Stimulated activated CD4-positive, alpha-beta T cell treated with anti-CD3 and anti-CD28 coated beads, TNF-alpha, amount 100 ng/mL, for 48 hours (primary cell): ENCODE results near the gene N4BP3.

Experiments
- DNase-seq, 3 donors: peaks; one replicate each; pipeline ENCODE4 v3.0.0-alpha.2; 2020; ENCODE audit warnings: low read depth in 3 of 3

N4BP3 gene

DNA sequence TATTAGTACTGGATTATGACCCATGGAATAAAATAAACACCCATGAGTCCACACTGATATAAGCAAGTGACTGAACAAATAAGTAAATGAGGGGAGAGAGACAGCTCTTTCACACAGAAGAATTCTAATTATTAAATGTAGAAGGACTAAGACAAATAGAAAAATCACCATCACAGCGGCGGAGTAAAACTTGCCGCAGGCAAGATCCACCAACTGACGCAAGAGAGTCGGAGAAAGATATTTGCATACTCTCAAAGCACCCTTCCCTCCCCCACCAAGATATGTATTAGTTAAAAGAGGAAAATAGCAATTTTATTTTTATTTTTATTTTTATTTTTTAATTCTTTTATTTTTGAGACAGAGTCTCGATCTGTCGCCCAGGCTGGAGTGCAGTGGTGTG lies 14.6 kb upstream of the N4BP3 start:
- no peak for DNase-seq

DNA sequence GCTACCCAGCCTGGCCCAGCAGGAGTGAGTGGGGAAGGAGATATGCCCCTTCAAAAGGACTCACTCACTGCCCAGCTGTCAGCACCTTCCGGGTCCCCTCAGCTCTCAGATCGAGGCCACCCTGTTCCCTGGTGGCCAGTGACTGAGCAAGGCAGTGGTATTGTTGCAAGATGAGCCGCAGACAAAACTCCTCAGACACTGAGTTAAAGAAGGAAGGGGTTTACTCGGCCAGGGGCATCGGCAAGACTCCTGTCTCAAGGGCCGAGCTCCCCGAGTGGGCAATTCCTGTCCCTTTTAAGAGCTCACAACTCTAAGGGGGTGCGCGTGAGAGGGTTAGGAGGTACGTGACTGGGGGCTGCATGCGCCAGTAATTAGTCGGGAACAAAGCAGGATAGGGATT lies 9.7 kb upstream of the N4BP3 start:
- no peak for DNase-seq

DNA sequence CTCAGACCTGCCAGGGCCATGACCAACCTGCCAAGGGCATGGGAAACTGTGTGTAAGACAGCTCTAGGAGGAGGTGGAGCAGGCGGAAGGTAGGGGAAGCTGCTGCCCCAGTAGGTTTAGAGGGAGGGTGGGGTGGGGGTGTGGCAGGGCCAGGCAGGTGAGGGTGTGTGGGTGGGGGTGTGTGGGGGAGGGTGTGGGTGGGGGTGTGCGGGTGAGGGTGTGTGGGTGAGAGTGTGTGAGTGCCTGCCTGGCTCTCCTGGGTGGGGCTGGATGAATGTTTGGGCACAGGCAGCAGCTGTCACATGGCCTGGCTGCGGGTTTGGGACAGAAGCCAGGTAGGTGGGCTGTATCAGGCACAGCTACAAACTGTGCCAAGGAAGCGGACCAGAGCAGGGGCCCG lies 8.8 kb upstream of the N4BP3 start:
- no peak for DNase-seq

DNA sequence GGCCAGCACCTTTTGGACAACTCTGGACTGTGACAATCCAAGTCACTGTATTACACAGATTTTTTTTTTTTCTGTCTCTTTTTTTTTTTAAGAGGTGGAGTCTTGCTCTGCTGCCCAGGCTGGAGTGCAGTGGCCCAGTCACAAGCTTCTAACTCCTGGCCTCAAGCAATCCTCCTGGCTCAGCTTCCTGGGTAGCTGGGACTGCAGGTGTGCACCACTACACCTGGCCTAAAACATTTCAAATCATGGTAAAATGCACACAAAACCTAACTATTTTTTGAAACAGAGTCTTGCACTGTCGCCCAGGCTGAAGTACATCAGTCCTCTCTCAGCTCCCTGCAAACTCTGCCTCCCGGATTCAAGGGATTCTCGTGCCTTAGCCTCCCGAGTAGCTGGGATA lies 7.2 kb upstream of the N4BP3 start:
- no peak for DNase-seq

DNA sequence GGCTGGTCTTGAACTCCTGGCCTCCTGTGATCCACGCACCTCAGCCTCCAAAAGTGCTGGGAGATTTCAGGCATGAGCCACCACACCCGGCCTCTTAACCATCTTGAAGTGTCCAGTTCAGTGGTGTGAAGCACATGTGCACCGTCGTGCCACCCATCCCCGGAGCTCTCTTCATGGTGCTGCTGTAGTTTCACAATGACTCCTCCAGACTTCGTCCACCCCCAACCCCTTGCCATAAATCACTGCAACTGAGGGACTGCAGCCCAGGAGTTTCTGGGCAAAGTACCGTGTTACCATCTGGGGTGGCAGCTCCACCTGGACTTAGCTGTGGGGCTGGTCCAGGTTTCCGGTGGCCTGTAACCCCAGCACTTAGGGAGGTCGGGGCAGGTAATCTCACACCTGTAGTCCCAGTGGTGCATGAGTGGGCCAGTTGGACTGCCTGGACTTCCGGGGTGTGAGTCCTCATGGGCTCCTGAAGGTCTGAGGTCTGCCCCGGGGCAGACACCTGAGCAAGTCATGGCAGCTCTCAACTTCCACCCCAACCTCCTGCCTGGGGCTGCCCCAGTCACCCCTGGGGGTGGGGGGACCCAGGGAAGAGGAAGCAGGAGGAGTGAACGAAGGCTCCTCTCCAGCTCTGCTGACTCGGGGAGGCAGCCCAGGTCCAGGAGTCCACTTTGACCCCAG lies 6.6 kb upstream of the N4BP3 start:
- no peak for DNase-seq

DNA sequence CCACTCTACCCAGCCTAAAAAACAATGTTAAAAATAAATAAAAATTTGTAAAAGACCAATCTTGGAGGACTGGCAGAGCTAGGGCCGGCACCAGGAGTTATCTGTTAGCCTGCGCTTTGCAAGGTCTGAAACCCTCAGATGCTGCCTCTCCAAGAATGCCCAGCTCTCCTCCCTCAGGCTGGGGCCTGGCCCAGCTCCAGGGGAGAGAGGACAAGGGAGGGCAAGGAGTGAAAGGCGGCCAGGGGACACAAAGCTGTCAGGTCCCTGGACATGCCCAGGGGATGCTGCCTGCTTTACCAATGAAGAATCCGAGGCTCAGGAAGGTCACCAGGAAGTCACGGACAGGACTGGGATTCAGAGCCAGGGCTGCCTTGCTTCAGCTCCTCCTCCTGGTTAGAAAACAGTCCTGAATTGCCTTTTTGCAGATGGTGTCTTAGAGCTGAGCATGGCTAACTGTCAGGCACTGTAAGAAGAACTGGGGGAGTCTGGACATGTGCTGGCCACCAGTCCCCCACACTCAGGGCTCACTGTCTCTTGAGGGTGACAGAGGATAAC lies 5.5 kb upstream of the N4BP3 start:
- no peak for DNase-seq

DNA sequence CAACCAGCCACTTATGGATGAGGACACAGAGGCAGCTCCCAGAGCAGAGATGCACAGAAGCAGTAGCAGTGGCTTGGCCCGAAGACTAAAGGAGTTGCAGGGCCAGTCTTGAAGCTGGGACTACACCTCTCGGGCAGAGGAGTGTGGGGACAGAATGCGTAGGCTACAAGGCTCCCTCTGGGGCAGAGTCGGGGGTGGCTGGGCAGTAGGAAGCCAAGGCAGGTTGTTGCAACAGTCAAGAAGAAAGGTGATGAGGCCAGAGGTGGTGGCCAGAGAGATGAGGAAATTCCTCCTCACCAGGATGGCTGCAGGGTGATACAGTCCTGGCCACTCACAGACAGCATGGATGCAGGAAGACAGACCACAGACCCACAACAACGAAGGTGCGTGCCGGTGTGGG lies 4.9 kb upstream of the N4BP3 start:
- no peak for DNase-seq

DNA sequence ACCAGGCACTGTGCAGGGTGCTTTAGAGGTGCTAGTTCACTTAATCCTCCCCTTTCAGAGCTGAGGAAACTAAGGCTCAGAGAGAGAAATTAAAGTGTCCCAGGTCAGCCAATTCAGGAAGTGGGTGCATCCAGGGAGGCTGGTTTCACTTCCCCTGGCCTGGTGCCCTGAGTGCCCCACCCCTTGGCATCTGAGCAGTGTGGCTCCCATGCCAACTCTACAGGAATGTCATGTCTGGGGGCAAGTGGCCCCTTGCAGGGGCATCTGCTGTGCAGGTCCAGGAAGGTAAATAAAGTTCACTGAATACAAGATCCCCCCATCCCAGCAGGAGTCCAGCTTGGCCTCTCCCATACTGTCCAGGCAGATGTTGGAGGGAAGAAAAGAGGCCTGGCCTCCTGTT lies 4.4 kb upstream of the N4BP3 start:
- DNase-seq: no peak

DNA sequence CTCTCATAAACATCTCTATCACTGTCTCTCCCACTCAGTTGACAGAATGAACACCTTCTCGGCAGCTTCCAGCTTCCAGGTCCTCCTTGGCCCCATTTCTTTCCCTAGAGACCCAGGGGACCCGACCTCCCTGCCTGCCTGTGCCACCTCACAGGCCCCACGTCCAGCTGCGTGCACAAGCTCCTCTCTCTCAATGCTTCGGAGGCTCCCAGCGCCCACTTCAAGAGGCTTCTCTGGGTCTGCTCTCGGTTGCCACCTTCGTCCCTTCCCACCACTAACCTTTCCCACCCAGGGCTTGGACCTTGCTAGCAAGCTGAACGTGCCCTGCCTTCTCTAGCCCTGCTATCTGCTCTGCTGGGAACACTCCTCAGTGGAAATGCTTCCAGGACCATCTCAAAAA lies 2.8 kb upstream of the N4BP3 start:
- DNase-seq: no peak

DNA sequence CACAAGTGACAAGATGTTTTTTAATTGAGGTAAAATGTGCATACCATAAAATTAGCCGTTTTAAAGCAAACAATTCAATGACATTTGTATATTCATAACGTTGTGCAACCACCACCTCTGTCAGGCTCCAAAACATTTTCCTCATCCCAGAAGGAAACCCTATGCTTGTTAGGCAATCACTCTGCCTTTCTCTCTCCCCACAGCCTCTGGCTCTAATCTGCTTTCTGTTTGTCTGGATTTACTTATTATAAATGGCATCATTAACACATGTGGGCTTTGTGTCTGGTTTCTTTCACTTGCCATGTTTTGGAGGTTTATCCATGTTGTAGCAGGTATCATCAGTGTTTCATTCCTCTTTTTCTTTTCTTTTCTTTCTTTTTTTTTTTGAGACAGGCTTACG lies 1.4 kb upstream of the N4BP3 start:
- DNase-seq: no peak

DNA sequence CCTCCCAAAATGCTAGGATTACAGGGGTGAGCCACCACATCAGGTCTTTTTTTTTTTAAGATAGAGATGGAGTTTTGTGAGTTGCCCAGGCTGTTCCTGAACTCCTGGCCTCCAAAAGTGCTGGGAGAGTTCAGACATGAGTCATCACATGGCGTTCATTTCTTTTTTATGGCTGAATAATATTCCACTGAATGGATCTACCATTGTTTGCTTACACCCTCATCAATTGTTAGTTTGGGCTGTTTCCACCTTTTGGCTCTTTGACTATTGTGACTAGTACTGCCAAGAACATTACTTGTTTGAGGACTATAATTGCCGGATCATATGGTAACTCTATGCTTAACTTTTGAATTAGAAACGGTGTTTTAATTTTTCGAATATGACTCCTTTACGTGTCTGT lies 787 bp upstream of the N4BP3 start:
- DNase-seq: no peak

DNA sequence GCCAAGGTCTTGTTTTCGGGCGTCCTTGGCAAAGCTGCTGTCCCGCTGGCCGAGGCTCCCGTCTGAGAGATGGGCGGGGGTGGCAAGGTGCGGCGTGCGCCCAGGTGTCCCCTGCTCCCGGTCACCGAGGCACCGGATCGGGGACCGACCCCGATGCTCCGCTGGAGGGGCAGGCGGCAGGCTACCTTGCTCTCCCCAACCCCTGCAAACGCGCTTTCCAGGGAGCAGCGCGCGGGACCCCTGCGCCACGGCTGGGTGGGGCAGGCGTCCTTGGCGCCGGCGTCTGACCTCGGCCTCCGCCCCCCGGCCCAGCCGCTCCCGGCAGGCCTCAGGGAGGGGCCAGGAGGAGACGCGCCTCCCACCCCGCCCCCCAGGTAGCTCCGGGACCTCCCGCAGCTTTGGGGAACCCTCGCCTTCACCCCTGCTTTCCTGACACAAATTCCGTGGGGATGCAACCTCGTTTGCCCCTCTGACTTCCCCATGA lies 551 bp downstream of the N4BP3 start:
- DNase-seq: no peak

DNA sequence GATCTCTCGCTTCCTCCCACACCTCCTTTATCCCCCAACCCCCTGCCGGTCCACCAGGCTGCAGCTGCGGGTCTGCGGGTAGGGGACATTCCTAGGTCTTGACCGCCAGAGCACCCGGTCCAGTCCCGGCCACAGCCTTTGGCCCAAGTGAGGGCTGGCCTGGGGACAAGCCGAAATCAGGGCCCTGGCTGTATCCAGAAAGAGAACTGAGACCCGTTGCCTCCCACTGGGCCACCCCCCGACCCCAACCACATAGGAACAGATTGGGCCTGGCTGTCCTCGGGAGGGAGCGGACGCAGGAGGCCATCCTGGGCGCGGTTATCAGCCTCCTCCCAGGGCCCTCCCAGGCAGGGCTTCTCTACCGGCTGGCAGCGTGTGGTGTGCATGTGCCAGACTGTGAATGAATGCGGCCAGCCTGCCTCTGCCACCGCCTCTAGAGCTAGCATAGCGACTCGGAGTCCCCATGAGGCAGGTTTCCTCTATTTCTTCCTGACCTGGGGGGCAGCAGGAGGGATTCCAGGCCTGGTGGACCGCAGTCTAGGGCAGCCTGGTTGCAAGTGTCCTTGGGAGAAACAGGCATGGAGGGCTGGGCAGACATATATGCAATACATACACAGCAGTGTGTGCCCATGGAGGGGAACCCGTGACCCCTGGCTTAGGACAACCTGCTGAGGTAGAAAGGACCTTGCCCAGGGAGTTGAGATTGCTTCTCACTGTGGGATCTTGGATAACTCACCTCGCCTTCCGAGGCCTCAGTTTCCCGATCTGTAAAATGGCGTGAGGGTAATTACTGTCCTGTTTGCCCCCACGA lies 1.2 kb downstream of the N4BP3 start:
- DNase-seq: no peak

DNA sequence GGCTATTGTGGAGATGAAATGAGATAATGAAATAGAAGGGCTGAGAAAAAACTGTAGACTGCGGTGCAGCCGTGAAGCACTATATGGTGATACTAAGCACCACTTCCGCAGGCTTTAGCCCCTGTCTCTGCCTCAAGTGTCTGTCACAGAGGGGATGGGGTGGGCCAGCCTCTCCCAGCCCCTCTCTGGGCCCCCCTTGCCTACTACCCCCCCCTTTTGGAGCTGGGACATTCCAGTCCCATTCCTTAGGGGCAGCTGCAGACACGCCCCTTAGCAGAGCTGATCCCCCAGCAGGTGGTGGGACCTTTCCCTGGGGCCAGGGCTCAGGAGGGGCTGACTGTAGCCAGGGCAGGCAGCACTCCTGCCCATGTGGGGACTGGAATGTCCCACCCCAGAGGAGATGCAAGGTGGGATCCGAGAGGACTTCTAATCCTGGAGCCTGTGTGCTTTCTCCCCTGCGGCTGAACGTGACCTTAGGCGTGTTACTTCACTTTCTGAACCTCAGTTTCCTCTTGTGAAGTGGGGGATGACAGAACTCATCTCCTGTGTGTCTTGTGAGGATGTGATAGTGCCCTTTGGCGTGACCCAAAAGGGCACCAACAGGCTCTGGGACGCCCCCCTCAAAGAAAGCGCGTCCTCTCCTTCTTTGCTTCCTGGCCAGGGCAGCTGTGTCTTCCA lies 1.9 kb downstream of the N4BP3 start:
- DNase-seq: no peak

DNA sequence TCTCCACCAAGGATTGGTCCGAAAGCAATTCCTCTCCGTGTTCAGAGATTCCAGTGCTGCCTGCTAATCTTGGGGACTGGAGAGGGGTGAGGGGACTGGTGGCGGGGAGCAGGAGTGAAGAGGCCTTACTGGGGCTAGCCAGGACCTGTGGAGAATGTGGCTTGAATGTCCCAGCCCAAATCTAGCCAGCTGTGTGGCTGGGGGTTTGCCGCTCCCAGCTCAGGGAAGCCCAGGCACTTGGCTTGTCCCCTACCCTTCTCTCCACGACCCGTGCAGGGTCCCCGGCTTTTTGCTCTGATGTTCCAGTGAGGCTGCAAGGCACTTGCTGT lies 2.4 kb downstream of the N4BP3 start:
- no peak for DNase-seq

DNA sequence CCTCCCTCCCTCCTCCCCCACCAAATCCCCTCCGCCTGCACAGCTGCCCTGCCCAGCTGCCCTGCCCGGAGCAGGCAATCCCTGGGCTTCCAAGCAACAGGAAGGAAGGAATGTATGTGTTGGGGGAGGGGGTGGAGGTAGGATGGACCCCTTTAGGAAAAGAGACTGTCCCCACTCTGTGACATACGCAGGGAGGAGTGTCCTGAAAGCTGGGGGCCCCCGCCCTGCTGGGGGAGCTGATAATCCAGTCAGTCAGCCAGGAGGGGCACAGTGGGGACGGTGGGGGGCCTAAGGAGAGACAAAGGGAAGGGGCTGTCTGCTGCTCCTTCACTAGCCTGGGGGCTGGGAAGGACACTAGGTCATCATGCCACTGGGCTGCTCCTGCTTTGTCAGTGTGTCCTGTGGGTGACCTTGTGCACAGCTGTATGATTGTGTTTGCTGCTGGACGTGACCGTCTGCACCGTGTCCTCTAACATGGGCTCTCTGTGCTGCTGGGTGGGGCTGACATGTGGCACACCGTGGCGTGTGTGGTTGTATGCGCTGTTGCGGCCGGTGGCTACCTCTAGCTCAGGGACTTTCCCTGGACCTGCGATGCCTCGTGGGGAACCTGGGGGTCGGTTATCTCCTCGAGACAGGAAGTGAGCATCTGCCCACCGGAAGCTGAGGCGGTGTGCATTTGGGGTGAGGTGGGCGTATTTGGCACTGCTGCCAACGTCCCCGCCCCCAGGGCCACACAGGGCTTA lies 3.0 kb downstream of the N4BP3 start:
- DNase-seq: peak in 1 of 3 donors; percentile 27

DNA sequence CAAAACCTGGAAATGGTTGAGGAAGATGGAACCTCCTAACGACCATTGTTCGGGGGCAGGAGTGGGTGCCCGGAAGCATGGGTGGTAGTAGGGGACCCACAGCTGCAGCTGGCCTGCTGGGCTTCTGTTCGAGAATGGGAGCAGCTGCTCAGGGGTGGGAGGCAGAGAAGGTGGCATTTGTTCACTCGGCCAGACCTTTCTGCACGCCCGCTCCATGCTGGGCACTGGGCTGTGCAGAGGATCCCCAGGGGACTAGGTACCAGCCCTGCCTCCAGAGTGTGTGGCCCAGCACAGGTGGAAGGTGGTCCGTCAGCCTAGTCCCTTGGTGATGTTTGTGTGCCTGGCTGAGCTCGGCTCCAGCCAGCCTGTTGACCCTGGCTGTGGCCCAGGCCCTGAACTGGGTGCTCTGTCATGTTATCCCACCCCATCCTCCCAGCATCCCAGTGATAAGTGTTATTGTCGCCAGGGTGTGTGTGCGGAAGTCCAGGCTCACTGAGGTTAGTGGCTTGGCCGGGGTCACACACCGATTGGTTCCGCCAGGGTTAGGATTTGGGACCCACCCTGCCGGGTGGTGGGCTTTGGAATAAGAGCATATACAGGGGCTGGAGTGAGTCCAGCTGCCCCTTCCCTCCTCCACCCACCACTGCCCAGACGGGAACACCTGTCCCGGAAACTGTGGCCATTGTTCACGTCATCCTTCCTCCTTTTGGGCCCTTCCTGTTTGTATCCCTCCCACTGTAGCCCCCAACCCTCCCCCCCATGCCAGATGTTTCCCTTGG lies 4.8 kb downstream of the N4BP3 start:
- DNase-seq: no peak

DNA sequence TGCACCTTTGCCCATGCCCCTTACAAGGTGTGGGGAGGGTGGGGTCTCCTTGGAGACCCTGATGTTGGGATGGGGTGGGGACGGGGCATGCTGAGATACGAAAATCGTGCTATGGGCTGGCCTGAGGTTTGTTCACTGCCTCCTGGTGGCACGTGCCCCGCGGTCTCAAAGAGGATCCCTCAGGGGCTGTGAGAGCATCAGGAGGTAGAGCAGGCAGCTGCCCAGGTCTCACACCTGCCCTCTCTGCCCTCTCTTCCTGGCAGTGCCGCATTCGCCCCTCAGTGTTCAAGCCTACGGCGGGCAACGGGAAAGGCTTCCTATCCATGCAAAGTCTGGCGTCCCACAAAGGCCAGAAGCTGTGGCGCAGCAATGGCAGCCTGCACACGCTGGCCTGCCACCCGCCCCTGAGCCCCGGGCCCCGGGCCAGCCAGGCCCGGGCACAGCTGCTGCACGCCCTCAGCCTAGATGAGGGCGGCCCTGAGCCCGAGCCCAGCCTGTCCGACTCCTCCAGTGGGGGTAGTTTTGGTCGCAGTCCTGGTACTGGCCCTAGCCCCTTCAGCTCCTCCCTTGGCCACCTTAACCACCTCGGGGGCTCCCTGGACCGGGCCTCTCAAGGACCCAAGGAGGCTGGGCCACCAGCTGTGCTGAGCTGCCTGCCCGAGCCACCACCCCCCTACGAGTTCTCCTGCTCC lies 6.7 kb downstream of the N4BP3 start:
- DNase-seq: no peak

DNA sequence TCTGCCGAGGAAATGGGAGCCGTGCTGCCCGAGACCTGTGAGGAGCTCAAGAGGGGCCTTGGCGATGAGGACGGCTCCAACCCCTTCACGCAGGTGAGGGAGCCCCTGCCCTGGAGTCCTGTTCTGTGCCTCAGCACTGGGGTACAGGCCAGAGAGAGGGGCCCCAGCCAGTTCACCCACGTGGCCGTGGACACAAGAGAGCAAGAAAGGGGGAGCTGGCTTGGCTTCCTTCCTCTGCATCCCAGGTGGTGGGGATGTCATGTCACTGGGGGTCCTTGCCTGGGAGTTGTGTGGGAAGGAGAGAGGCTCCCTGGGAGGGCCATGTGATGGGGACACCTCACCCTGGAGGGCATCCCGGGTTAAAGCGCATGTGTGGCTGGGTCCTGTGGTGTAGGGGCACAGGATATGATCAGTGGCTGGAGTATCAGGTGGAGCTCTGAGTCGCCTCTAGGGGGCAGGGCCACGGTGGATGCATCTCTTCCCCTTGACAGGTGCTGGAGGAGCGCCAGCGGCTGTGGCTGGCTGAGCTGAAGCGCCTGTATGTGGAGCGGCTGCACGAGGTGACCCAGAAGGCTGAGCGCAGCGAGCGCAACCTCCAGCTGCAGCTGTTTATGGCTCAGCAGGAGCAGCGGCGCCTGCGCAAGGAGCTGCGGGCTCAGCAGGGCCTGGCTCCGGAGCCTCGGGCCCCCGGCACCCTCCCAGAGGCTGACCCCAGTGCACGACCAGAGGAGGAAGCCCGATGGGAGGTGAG lies 7.5 kb downstream of the N4BP3 start:
- DNase-seq: peak; percentile 60 to 81 (median 73)
